Central memory CD8-positive, alpha-beta T cell (primary cell): ENCODE data around the gene PRR12.
A peak's percentile ranks its signal among the peaks of the same experiment; 100 is the strongest.

Experiments
- ATAC-seq: fragments of 150-1000 bp; cut with Tn5 transposase; replicated peaks from 2 replicates; pipeline ENCODE4 v1.10.0; 2022; ENCODE audit warnings: mild to moderate bottlenecking, moderate FRiP score, moderate number of reproducible peaks; ENCODE audit not compliant: poor library complexity, severe bottlenecking; ENCODE audit errors: extremely low read depth
- DNase-seq, 2 donors: peaks; one replicate each; pipeline ENCODE4 v3.0.0; 2021; ENCODE audit warnings: low spot score in 2 of 2
- H3K27ac Mint-ChIP-seq: one replicate; pipeline ENCODE4 v1.8.0; 2022; ENCODE audit warnings: low read depth, mild to moderate bottlenecking, moderate library complexity, mixed read lengths
- H3K27me3 Mint-ChIP-seq: one replicate; pipeline ENCODE4 v1.8.0; 2022; ENCODE audit warnings: mixed read lengths
- H3K36me3 Mint-ChIP-seq: one replicate; pipeline ENCODE4 v1.8.0; 2022; ENCODE audit warnings: mild to moderate bottlenecking, moderate library complexity, mixed read lengths; ENCODE audit not compliant: insufficient read depth
- H3K4me1 Mint-ChIP-seq: one replicate; pipeline ENCODE4 v1.8.0; 2022; ENCODE audit warnings: mixed read lengths
- H3K4me3 Mint-ChIP-seq: one replicate; pipeline ENCODE4 v1.8.0; 2022; ENCODE audit warnings: mild to moderate bottlenecking, moderate library complexity, mixed read lengths
- H3K9me3 Mint-ChIP-seq: one replicate; pipeline ENCODE4 v1.8.0; 2022; ENCODE audit warnings: mixed read lengths

Gene PRR12

DNA sequence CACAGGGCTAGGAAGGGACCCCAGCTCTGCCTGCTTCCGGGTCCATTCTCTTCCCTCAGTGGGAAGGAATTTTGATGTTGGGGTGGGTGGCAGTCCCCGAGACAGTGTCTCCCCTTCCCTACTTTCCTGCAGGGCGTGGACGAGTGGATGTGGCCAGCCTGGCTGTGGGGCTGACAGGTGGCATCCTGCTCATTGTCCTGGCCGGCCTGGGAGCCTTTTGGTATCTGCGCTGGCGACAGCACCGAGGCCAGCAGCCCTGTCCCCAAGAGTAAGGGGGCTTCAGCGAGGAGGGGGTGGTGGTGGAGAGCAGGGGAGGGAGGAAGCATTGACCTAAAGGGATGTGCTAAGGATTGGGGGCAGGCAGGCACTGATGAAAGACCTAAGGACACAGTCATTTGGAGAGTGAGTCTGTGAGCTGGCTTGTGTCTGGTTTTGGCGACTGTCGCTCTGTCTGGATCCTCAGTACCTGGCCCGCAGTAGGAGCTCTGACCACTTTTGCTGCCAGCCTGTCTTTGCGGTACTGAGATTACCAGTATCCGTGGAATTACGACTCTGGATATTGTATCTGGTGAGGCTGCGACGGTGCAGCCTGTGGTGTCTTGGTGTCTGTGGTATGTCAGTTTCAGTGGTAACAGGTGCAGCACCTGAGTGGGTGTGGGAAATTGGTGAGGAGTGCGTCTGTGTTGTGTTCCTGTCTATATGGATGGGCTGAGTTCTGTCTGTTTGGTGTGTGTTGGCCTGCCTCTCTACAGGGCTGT is 2.4 kb upstream of the PRR12 start:
- H3K4me1 Mint-ChIP-seq: peaks cover 32% of the 10 kb centered on the region
- H3K27me3 Mint-ChIP-seq: no peaks in the 10 kb centered on the region
- no peaks in the 10 kb centered on the region for H3K9me3 Mint-ChIP-seq
- DNase-seq (no peak), ATAC-seq (peak; percentile 10)
- peaks cover 21% of the 10 kb centered on the region for H3K36me3 Mint-ChIP-seq
- H3K4me3 Mint-ChIP-seq: no peak overlapping the region
- H3K27ac Mint-ChIP-seq: peak overlapping the region; percentile 37

DNA sequence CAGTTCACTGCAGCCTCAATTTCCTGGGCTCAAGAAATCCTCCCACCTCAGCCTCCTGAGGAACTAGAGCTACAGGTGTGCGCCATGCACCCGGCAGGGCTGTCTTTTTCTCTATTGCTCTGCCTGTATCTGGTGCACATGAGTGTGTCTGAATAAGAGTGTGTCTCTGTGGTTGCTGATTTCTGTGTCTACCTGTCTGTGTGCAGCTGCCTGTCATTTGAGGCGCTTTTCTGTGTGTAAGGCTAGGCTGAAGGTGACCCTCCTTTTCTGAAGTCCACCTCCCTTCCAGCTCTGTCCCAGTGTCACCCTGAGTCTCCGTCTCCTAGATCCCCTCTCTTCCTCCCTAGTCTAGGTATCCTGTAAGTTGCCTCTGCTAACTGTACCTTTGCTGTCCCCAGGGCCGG is 1.5 kb upstream of the PRR12 start:
- H3K36me3 Mint-ChIP-seq: peaks cover 29% of the 10 kb centered on the region
- no peaks in the 10 kb centered on the region for H3K27me3 Mint-ChIP-seq
- DNase-seq: no peak
- ATAC-seq: no peak
- peaks cover 41% of the 10 kb centered on the region for H3K4me1 Mint-ChIP-seq
- H3K27ac Mint-ChIP-seq: no peak overlapping the region
- H3K9me3 Mint-ChIP-seq: no peaks in the 10 kb centered on the region
- H3K4me3 Mint-ChIP-seq: peak overlapping the region; percentile 88

GRCh38 chr19:49590071-49590970 is 661 bp upstream of the PRR12 start:
- peaks cover 44% of the 10 kb centered on the region for H3K4me1 Mint-ChIP-seq
- DNase-seq: peak; percentile 88 to 95
- ATAC-seq: peak; percentile 79
- H3K27ac Mint-ChIP-seq: peak overlapping the region; percentile 49
- H3K4me3 Mint-ChIP-seq: peak overlapping the region; percentile 88
- no peaks in the 10 kb centered on the region for H3K9me3 Mint-ChIP-seq
- peaks cover 29% of the 10 kb centered on the region for H3K36me3 Mint-ChIP-seq
- no peaks in the 10 kb centered on the region for H3K27me3 Mint-ChIP-seq

DNA sequence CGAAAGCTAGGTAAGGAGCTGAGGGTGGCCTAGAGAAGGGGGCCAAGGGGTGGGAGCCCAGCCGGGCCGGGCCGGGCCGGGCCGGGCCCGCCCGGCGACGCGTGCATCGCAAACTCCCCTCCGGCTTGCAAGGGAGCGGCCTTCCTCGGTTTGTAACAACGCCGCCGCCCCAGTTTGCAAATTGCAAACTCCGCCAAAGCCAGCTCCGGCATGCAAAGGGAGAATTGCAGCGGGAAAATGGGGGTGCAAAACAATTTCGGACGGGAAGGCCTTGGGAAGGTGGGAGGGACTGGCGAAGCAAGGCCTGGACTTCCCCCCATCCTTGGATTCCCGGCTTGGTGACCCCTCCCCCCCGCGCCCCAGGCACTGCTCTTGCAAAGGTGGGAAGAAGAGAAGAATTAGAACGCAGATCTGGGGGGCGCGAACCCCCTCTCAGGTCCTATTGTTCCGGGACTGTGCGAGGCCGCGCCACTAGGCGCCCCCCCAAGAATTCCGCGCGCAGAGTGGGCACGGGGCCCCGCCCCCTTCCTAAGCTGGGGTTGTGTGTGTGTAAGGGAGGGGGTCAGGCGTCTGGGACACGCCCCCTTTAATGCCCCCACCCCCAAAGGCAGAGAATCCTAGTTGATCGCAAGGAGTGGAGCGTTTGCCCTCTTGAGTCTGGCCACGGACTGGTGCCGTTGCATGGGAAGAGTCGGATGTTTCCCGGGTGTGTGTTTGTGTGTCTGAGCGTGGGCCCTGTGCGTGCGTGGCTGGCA is 926 bp downstream of the PRR12 start:
- Mint-ChIP-seq H3K36me3 (peaks cover 34% of the 10 kb centered on the region), H3K27me3 (no peaks in the 10 kb centered on the region), H3K27ac (peak overlapping the region; percentile 79), H3K4me3 (peak overlapping the region; percentile 88), H3K4me1 (peaks cover 44% of the 10 kb centered on the region), H3K9me3 (no peaks in the 10 kb centered on the region)
- ATAC-seq: no peak
- DNase-seq: no peak

- peak overlapping the region; percentile 88 for H3K4me3 Mint-ChIP-seq
- ATAC-seq (no peak), DNase-seq (no peak)
- H3K27me3 Mint-ChIP-seq: no peaks in the 10 kb centered on the region
- peak overlapping the region; percentile 79 for H3K27ac Mint-ChIP-seq
- H3K36me3 Mint-ChIP-seq: peaks cover 37% of the 10 kb centered on the region
- no peaks in the 10 kb centered on the region for H3K9me3 Mint-ChIP-seq
- peaks cover 44% of the 10 kb centered on the region for H3K4me1 Mint-ChIP-seq
Measured at GRCh38 chr19:49592486-49593232, 1.7 kb downstream of the PRR12 start.

DNA sequence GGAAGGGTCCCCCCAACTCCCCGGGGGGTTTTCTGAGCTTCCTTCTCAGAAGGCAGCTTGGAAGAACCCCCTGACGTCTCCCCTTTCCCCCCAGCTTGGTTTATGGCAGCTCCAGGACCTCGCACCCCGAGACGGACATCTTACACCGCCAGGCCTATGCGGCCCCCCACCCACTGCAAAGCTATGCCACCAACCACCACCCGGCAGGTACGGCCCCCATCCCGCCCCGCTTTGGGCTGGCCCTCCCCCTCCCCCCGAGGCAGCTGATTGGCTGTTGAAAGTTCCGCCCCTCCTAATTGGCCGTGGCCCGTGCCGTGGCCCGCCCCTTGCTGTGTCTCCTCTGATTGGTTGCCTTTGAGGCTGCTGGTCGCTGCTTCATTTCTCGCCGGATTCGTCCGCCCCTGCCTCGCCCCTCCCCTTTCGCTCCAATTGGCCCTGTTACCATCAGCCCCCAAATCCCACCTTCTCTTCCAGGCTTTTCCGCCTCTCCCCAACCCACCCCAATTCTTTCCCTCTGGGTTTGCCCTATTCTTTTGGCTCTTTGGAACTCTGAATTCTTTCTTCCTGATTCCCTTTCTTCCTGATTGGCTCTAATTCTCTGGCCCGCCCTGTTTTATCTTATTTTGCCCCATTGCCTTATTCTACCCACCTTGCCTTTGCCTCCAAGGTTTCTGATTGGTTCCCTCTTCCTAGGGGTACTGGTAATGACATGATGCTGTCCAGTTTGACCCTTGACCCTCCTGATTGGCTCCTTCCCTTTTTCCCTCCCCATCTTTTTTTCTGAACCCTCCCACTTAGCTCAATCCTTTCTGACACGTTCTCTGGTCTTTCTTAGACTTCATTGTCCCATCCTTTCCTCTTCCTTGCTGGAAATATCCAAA is 2.5 kb downstream of the PRR12 start:
- H3K27ac Mint-ChIP-seq: peak overlapping the region; percentile 79
- peaks cover 39% of the 10 kb centered on the region for H3K36me3 Mint-ChIP-seq
- peak overlapping the region; percentile 88 for H3K4me3 Mint-ChIP-seq
- DNase-seq: peak; percentile 75 to 81
- no peaks in the 10 kb centered on the region for H3K9me3 Mint-ChIP-seq
- H3K4me1 Mint-ChIP-seq: peaks cover 44% of the 10 kb centered on the region
- peak; percentile 33 for ATAC-seq
- no peaks in the 10 kb centered on the region for H3K27me3 Mint-ChIP-seq

- DNase-seq (no peak), ATAC-seq (no peak)
- Mint-ChIP-seq H3K4me1 (peaks cover 38% of the 10 kb centered on the region), H3K9me3 (no peaks in the 10 kb centered on the region), H3K27me3 (no peaks in the 10 kb centered on the region), H3K36me3 (peaks cover 39% of the 10 kb centered on the region), H3K4me3 (peak overlapping the region; percentile 88), H3K27ac (peak overlapping the region; percentile 79)
Measured at GRCh38 chr19:49594157-49594992, 3.4 kb downstream of the PRR12 start.

GRCh38 chr19:49594993-49595818 is 4.2 kb downstream of the PRR12 start:
- no peak overlapping the region for H3K4me3 Mint-ChIP-seq
- H3K27me3 Mint-ChIP-seq: no peaks in the 10 kb centered on the region
- H3K4me1 Mint-ChIP-seq: peaks cover 35% of the 10 kb centered on the region
- peaks cover 42% of the 10 kb centered on the region for H3K36me3 Mint-ChIP-seq
- no peak overlapping the region for H3K27ac Mint-ChIP-seq
- no peaks in the 10 kb centered on the region for H3K9me3 Mint-ChIP-seq
- ATAC-seq (no peak), DNase-seq (no peak)

DNA sequence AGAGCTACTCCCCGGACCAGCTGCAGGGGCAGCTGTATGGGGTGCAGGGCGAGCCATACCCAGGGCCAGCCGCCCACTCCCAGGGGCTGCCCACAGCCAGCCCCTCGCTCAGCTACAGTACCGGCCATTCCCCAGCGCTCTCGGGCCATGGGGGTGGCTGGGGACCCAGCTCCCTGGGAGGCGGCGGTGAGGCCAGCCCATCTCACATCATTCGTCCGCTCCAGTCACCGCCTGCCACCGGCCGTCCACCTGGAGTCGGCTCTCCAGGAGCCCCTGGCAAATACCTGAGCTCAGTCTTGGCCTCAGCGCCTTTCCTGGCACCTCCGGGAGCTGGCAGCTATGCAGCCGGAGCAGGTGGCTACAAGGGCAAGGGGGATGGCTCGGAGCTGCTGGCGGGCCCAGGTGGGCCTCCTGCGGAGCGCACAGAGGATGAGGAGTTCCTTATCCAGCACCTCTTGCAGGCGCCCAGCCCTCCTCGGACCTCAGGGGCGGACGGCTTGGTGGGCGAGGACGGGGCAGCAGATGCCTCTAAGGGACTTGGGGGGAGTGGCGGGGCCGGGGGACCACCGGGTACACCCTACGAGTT is 4.9 kb downstream of the PRR12 start:
- DNase-seq: no peak
- H3K9me3 Mint-ChIP-seq: no peaks in the 10 kb centered on the region

GRCh38 chr19:49596407-49596806 is 5.4 kb downstream of the PRR12 start:
- Mint-ChIP-seq H3K36me3 (peaks cover 42% of the 10 kb centered on the region), H3K27me3 (no peaks in the 10 kb centered on the region), H3K4me3 (no peak overlapping the region), H3K9me3 (no peaks in the 10 kb centered on the region), H3K27ac (no peak overlapping the region), H3K4me1 (peaks cover 42% of the 10 kb centered on the region)
- ATAC-seq (no peak), DNase-seq (no peak)

More for the DNA sequence above, 4.9 kb downstream of the PRR12 start:
- Mint-ChIP-seq H3K36me3 (peaks cover 39% of the 10 kb centered on the region), H3K27ac (no peak overlapping the region), H3K4me1 (peaks cover 39% of the 10 kb centered on the region), H3K27me3 (no peaks in the 10 kb centered on the region), H3K4me3 (no peak overlapping the region)
- no peak for ATAC-seq
